ENCODE data around the gene BTBD8.

DNA sequence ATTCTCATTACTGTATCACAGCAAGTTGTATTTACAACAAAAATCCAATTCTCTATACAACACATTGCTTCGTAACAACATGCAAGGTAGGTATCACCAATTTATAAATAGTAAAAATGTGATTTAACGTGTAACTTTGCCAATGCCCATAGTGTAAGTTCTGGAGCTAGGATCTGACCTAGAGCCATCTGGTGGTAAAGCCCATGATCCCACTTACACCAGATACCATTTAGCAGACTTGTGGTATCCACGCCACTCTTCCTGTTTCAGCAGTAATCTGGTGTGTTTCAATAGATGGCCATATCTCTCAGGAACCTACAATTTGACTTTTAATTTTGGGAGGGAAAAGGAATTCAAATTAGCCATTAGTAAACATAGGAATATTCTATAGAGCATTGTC, 15.1 kb upstream of the BTBD8 start:
- TF ChIP-seq CTCF (IDR thresholded peaks at IDR 0.05 in 4 of 5, conservative IDR thresholded peaks at IDR 0.05 in 1 of 5) = no peak
- TF ChIP-seq POLR2A (IDR thresholded peaks at IDR 0.05) = no peak

Measured in gastrocnemius medialis (tissue), 4 donors.